HG02623 (cell line): ENCODE results near the gene ZNF641.
"Not testable (repeated sequence)": the region's sequence is repeated elsewhere in the genome, so short reads cannot be mapped to it uniquely, and the experiment has no call there.

Experiments used
- ATAC-seq: cut with Tn5 transposase; IDR thresholded peaks from one replicate; pipeline ENCODE4 v1.9.1; 2021; ENCODE audit warnings: moderate library complexity; ENCODE audit not compliant: unreplicated experiment

The ZNF641 gene

GRCh38 chr12:48336061-48336460 is 14.7 kb downstream of the ZNF641 start:
- no peak for ATAC-seq

DNA sequence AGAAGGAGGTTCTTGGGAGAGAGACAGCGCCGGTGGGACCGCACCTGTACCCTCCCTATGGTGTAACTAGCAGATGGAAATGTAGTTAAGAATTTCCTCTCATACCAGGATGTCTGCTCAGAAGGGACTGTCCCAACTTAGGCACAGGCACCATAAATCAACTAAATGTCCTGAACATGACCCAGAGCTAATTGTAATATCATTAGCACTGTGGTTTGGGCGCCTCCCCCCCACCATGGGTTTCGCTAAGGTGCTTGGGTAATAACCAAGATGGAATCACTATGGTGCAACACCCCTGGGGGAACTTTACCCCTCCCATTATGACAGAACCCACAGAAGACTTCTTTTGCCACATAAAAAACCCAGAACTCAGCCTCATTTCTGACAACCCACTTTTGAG is 15.9 kb downstream of the ZNF641 start:
- ATAC-seq = no peak

GRCh38 chr12:48333680-48334079 is 17.0 kb downstream of the ZNF641 start:
- not testable (repeated sequence) for ATAC-seq

- no peak for ATAC-seq
Observed at GRCh38 chr12:48331399-48331798, 19.3 kb downstream of the ZNF641 start.

- ATAC-seq = no peak
Observed at GRCh38 chr12:48329199-48329939, 21.4 kb downstream of the ZNF641 start.

- ATAC-seq = no peak
Observed at GRCh38 chr12:48316491-48316890, 34.2 kb downstream of the ZNF641 start.

GRCh38 chr12:48311313-48311712 is 39.4 kb downstream of the ZNF641 start:
- ATAC-seq = no peak

DNA sequence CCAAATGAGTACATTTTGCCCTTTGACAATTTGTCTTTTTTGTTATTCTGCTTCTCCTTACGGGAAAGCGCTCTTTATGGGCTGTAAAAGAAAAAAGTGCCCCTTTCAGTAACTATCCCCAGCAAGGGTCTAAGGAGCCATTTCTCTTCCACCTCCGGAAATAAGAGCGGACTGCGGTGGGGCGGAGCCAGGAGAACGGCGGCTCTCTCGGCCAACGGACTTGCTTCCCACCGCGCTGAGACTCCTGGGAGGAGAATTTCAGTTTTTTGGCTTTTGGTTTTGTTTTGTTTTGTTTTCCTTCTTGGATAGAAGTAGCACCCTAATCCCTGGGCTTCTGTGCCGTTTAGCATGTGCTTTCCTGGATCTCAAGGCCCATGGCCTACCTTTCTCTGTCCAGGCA is 43.5 kb downstream of the ZNF641 start:
- ATAC-seq = no peak

DNA sequence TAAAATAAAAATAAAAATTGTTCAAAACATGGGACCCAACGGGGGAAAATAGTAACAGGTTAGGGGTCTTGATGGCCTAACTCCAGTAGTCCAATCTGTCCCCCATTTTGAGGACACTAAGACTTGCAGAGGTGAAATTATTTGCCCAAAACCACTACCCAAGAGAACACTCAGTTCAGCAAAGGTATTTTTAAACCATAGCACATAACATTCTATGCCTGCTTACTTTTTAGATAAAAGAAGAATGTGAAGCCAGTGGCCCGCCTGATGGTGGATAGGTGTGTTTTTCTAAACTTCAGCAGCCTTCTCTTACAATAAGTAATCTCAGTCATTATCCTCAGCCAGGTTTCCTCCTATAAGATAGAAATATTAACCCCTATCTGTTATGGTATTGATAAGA is 45.5 kb downstream of the ZNF641 start:
- ATAC-seq = no peak

GRCh38 chr12:48302161-48302911 is 48.4 kb downstream of the ZNF641 start:
- ATAC-seq = no peak

- ATAC-seq = no peak
Observed at GRCh38 chr12:48300774-48301173, 49.9 kb downstream of the ZNF641 start.

GRCh38 chr12:48296586-48297282 is 54.0 kb downstream of the ZNF641 start:
- no peak for ATAC-seq

GRCh38 chr12:48292040-48292439 is 58.7 kb downstream of the ZNF641 start:
- no peak for ATAC-seq

GRCh38 chr12:48291511-48291910 is 59.2 kb downstream of the ZNF641 start:
- no peak for ATAC-seq

- no peak for ATAC-seq
Observed at GRCh38 chr12:48288387-48289268, 62.1 kb downstream of the ZNF641 start.
